Brain microvascular endothelial cell (primary cell): ENCODE results near the gene ZMYND10.

Source experiments
- DNase-seq: peaks from one replicate; pipeline ENCODE4 v3.0.0-alpha.2; 2020
- H3K27ac ChIP-seq: fragments of 250-450 bp; sonication (Bioruptor Pico); 2 replicates; pipeline ENCODE4 v1.5.1; 2020; ENCODE audit warnings: mild to moderate bottlenecking, moderate library complexity
- H3K27me3 ChIP-seq: fragments of 250-450 bp; sonication (Bioruptor Pico); replicated peaks from 2 replicates; pipeline ENCODE4 v1.5.1; 2020; ENCODE audit warnings: mild to moderate bottlenecking
- H3K36me3 ChIP-seq: fragments of 250-450 bp; sonication (Bioruptor Pico); replicated peaks from 2 replicates; pipeline ENCODE4 v1.5.1; 2020; ENCODE audit warnings: mild to moderate bottlenecking
- H3K4me3 ChIP-seq: 2 replicates; pipeline ENCODE4 v1.5.1; 2011; ENCODE audit warnings: low read depth, mild to moderate bottlenecking, control low read depth, low read length, moderate library complexity
- in situ Hi-C: cut with HindIII; loops from 2 replicates; pipeline ENCODE4 v1.10.0; 2017; ENCODE audit warnings: low sequenced_read_pairs, low pct_ligation_motif_present
- TF ChIP-seq, protein P1 (sequence below): IDR thresholded peaks from 2 replicates; pipeline ENCODE4 v1.5.1; 2011; ENCODE audit warnings: low read depth, mild to moderate bottlenecking, moderate library complexity, low read length, control low read depth, inconsistent platforms; ENCODE audit errors: missing control alignments

ZMYND10 gene

DNA sequence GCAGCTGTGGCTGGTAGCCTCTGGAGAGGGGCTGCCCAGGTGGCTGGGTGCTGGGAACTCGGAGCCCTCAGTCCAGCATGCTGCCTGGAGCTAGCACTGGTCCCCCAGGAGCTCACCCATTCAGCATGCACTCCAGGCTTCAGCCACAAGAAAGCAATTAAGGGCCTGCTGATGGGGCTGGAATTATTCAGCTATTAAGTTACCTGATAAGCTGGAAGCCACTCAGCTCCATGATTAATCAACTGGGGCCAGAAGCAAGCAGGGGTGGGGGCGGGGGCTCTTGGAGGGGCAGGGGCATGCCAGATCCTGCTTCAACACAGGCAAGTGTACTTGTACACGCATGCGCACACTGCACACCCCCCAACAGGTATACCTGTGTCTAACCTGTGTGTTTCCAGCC, 35.9 kb upstream of the ZMYND10 start:
- Histone ChIP-seq H3K4me3 (no peak overlapping the region), H3K36me3 (no peaks in the 10 kb centered on the region), H3K27ac (no peak overlapping the region), H3K27me3 (no peaks in the 10 kb centered on the region)
- no peak for DNase-seq
- TF ChIP-seq, protein P1, sequence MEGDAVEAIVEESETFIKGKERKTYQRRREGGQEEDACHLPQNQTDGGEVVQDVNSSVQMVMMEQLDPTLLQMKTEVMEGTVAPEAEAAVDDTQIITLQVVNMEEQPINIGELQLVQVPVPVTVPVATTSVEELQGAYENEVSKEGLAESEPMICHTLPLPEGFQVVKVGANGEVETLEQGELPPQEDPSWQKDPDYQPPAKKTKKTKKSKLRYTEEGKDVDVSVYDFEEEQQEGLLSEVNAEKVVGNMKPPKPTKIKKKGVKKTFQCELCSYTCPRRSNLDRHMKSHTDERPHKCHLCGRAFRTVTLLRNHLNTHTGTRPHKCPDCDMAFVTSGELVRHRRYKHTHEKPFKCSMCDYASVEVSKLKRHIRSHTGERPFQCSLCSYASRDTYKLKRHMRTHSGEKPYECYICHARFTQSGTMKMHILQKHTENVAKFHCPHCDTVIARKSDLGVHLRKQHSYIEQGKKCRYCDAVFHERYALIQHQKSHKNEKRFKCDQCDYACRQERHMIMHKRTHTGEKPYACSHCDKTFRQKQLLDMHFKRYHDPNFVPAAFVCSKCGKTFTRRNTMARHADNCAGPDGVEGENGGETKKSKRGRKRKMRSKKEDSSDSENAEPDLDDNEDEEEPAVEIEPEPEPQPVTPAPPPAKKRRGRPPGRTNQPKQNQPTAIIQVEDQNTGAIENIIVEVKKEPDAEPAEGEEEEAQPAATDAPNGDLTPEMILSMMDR, result no peak
- in situ Hi-C loops, result no loop called here

DNA sequence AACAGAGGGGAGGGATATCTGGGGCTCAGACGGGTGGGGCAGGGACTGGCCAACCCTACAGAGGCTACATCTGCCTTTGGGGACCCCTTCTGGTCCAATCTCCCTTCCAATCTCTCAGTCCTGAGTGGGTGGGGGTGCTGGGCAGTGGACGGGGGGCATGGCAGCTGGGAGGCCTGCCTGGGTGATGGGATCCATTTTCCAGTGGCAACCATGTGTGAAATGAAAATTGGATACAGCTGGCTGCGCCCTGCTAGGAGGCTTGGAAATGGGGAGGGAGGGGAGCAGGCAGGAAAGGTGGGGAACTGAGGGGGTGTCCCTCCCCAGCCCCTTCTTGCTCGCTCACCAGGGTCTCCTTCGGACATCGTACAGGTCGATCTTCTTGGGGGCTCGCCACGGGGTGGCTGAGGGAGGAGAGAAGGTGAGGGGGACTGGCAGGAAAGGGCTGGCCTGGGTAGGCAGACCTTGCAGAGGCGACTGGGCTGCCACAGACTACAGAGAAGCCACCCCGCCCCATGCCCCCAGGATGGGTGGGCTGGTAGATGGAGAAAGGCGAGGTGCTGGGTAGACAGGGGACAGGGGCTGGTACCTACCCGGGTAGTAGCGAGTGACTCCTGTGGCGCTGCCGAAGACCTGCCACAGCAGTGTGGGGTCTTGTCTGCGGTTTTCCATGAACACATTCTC, 35.0 kb upstream of the ZMYND10 start:
- in situ Hi-C loops, result no loop called here
- no peak overlapping the region for H3K4me3 ChIP-seq
- TF ChIP-seq, protein P1, result no peak
- H3K36me3 ChIP-seq, result no peaks in the 10 kb centered on the region
- no peak for DNase-seq
- no peaks in the 10 kb centered on the region for H3K27me3 ChIP-seq
- no peak overlapping the region for H3K27ac ChIP-seq

DNA sequence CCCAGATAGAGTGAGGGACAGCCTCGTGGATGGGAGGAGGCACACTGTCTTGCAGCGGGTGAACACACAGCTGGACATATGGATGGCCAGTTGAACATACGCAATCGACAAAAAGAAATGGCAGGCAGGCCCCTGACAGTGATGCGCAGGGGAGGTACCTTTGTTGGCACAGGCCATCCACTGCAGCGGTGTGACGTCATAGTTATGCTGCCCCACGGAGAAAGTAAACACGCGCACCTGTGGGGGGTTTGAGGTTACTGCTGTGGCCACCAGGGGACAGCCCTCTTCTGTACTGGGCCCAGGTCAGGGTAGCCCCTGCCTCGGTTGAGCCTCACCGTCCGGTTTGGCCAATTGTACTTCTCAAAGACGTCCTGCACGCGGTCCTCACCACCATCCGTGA, 33.2 kb upstream of the ZMYND10 start:
- Histone ChIP-seq H3K4me3 (no peak overlapping the region), H3K27me3 (no peaks in the 10 kb centered on the region), H3K36me3 (no peaks in the 10 kb centered on the region), H3K27ac (no peak overlapping the region)
- in situ Hi-C loops, result no loop called here
- no peak for DNase-seq
- TF ChIP-seq, protein P1, result no peak

DNA sequence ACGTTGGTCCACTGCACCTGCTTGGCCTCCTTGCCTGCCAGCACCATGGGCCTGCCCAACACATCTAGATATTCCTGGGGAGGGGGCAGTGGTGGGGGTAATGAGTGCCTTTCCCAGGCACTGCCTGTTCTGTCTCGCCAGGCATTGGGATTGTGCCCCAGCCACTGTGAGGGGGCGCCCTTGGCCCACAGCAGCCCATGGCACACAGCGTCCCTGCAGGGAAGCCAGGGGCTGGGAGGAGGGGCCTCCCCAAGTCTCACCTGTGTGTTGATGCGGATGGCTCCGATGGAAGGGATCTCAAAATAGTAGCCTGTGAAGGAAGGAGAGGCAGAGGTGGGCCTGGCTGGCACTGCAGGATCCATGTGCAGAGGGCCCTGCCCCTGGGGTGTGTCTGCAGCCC, 32.5 kb upstream of the ZMYND10 start:
- in situ Hi-C loops, result no loop called here
- TF ChIP-seq, protein P1, result no peak
- H3K36me3 ChIP-seq, result no peaks in the 10 kb centered on the region
- H3K27ac ChIP-seq, result no peak overlapping the region
- H3K27me3 ChIP-seq, result no peaks in the 10 kb centered on the region
- DNase-seq, result no peak
- H3K4me3 ChIP-seq, result no peak overlapping the region

DNA sequence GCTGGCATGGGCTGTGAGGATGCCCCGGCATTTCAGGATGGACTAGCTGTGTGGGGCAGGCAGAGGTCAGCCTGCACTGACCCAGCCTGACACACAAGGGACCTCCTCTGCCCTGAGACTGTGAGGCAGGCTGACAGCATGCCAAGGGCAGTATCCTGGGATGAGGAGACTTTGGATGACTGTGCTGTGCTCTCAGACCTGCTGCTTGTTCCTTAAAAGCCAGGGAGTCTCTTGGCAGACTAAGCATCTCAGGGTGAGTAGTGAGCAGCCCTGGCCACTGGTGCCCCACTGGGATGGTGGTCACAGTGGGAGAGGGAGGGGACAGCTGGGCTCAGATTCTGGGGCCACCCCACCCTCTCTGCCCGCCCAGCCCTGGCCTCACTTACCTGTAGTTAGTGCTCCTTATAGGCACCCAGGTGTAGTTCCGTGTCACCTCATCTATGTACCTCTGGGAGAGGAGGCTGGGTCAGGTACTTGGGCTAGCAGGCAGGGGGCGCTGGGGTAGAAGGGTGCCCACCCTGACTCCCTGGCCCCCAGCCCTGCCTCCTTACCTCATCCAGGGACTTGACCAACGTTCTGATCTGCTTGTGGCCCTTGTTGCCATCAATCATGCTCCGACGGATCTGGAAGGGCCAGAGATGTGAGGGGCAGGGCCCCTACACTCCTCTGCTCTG, 29.9 kb upstream of the ZMYND10 start:
- in situ Hi-C loops, result no loop called here
- Histone ChIP-seq H3K27ac (no peak overlapping the region), H3K4me3 (no peak overlapping the region), H3K36me3 (no peaks in the 10 kb centered on the region), H3K27me3 (no peaks in the 10 kb centered on the region)
- TF ChIP-seq, protein P1, result peak; percentile 18
- no peak for DNase-seq
